WTC11 (cell line): Measurements from ENCODE around the gene SMAD7. TPM values are rescaled to one million over a fixed set of nuclear protein-coding genes. Genes with fewer than 3 reads are reported as not detected.

ENCODE experiments used
- ATAC-seq: fragments of 200-7000 bp; cut with Tn5 transposase; 2 replicates; pipeline ENCODE4 v1.10.0; 2021; ENCODE audit warnings: mild to moderate bottlenecking, moderate library complexity
- CTCF ChIA-PET: fragments of 300-600 bp; sonication (Branson Sonifier 250); formaldehyde crosslinking; loops from one replicate; lab custom pipeline; 2021; ENCODE audit warnings: antibody characterized with exemption; lab: Charles Lee
- POLR2A ChIA-PET: fragments of 350-600 bp; sonication (Branson Sonifier 250); formaldehyde crosslinking; loops from one replicate; lab custom pipeline; 2021; ENCODE audit warnings: antibody characterized with exemption; lab: Charles Lee
- DNase-seq: peaks from one replicate; pipeline ENCODE4 v3.0.0; 2021; ENCODE audit warnings: low spot score
- H3K27ac Mint-ChIP-seq: 2 replicates; pipeline ENCODE4 v1.8.0; 2021; ENCODE audit warnings: mixed read lengths
- H3K27me3 Mint-ChIP-seq: 2 replicates; pipeline ENCODE4 v1.8.0; 2021; ENCODE audit warnings: low read depth, mild to moderate bottlenecking, moderate library complexity, mixed read lengths
- H3K36me3 Mint-ChIP-seq: 2 replicates; pipeline ENCODE4 v1.8.0; 2021; ENCODE audit warnings: mixed read lengths
- H3K4me1 Mint-ChIP-seq: 2 replicates; pipeline ENCODE4 v1.8.0; 2022; ENCODE audit warnings: mixed read lengths
- H3K4me3 Mint-ChIP-seq: 2 replicates; pipeline ENCODE4 v1.8.0; 2021; ENCODE audit warnings: mild to moderate bottlenecking, moderate library complexity, mixed read lengths
- H3K9me3 Mint-ChIP-seq: 2 replicates; pipeline ENCODE4 v1.8.0; 2021; ENCODE audit warnings: mixed read lengths
- ATF1 ChIP-seq: sonication (generic); formaldehyde crosslinking; IDR thresholded peaks from 2 replicates; pipeline ENCODE4 v1.8.1; 2023; ENCODE audit warnings: mild to moderate bottlenecking, moderate library complexity, missing genetic modification reagents
- CREM ChIP-seq: sonication (generic); formaldehyde crosslinking; IDR thresholded peaks from 2 replicates; pipeline ENCODE4 v1.8.1; 2022; ENCODE audit warnings: mild to moderate bottlenecking, missing genetic modification reagents, moderate library complexity
- ELF4 ChIP-seq: sonication (generic); formaldehyde crosslinking; IDR thresholded peaks from 2 replicates; pipeline ENCODE4 v1.8.1; 2022; ENCODE audit warnings: low read depth, mild to moderate bottlenecking, moderate library complexity, missing genetic modification reagents
- KAT7 ChIP-seq: sonication (generic); formaldehyde crosslinking; IDR thresholded peaks from 2 replicates; pipeline ENCODE4 v1.8.1; 2023; ENCODE audit warnings: missing genetic modification reagents, mild to moderate bottlenecking, borderline replicate concordance
- MAX ChIP-seq: sonication (generic); formaldehyde crosslinking; IDR thresholded peaks from 2 replicates; pipeline ENCODE4 v1.8.0; 2022; ENCODE audit warnings: mild to moderate bottlenecking, missing genetic modification reagents
- MYBL2 ChIP-seq: sonication (generic); formaldehyde crosslinking; IDR thresholded peaks from 2 replicates; pipeline ENCODE4 v1.8.1; 2023; ENCODE audit warnings: mild to moderate bottlenecking, moderate library complexity, missing genetic modification reagents
- NFATC4 ChIP-seq: fragments of 250-450 bp; sonication (Bioruptor Pico); IDR thresholded peaks from 2 replicates; pipeline ENCODE4 v1.9.0; 2021; ENCODE audit warnings: mild to moderate bottlenecking
- NR1H2 ChIP-seq: sonication (generic); formaldehyde crosslinking; IDR thresholded peaks from 2 replicates; pipeline ENCODE4 v1.9.0; 2021; ENCODE audit warnings: mild to moderate bottlenecking, moderate library complexity, missing genetic modification reagents
- NR3C1 ChIP-seq: sonication (generic); formaldehyde crosslinking; conservative IDR thresholded peaks from 2 replicates; pipeline ENCODE4 v1.8.1; 2023; ENCODE audit warnings: low read depth, mild to moderate bottlenecking, missing genetic modification reagents
- RELA ChIP-seq: sonication (generic); formaldehyde crosslinking; IDR thresholded peaks from 2 replicates; pipeline ENCODE4 v1.8.1; 2022; ENCODE audit warnings: missing genetic modification reagents, mild to moderate bottlenecking, borderline replicate concordance
- SMAD3 ChIP-seq: sonication (generic); formaldehyde crosslinking; IDR thresholded peaks from 2 replicates; pipeline ENCODE4 v1.8.0; 2022; ENCODE audit warnings: missing genetic modification reagents, mild to moderate bottlenecking, borderline replicate concordance
- TCF7 ChIP-seq: sonication (generic); formaldehyde crosslinking; IDR thresholded peaks from 2 replicates; pipeline ENCODE4 v1.8.0; 2022; ENCODE audit warnings: mild to moderate bottlenecking, low read depth, missing genetic modification reagents, moderate library complexity
- ZNF138 ChIP-seq: sonication (generic); formaldehyde crosslinking; conservative IDR thresholded peaks from 2 replicates; pipeline ENCODE4 v1.8.1; 2022; ENCODE audit warnings: mild to moderate bottlenecking, moderate library complexity, missing genetic modification reagents
- ZNF232 ChIP-seq: sonication (generic); formaldehyde crosslinking; IDR thresholded peaks from 2 replicates; pipeline ENCODE4 v1.8.0; 2022; ENCODE audit warnings: mild to moderate bottlenecking, missing genetic modification reagents
- ZNF263 ChIP-seq: sonication (generic); formaldehyde crosslinking; IDR thresholded peaks from 2 replicates; pipeline ENCODE4 v1.8.1; 2022; ENCODE audit warnings: low read depth, mild to moderate bottlenecking, moderate library complexity, missing genetic modification reagents
- ZNF317 ChIP-seq: sonication (generic); formaldehyde crosslinking; IDR thresholded peaks from 2 replicates; pipeline ENCODE4 v1.8.1; 2023; ENCODE audit warnings: low read depth, mild to moderate bottlenecking, moderate library complexity, missing genetic modification reagents, borderline replicate concordance
- ZNF416 ChIP-seq: fragments of 250-450 bp; sonication (Bioruptor Pico); IDR thresholded peaks from 2 replicates; pipeline ENCODE4 v1.9.0; 2021; ENCODE audit warnings: mild to moderate bottlenecking, inconsistent platforms
- ZNF423 ChIP-seq: fragments of 250-450 bp; sonication (Bioruptor Pico); IDR thresholded peaks from 2 replicates; pipeline ENCODE4 v2.1.2; 2022; ENCODE audit warnings: mild to moderate bottlenecking, moderate library complexity
- ZNF425 ChIP-seq: fragments of 250-450 bp; sonication (Bioruptor Pico); conservative IDR thresholded peaks from 2 replicates; pipeline ENCODE4 v1.9.0; 2021; ENCODE audit warnings: mild to moderate bottlenecking
- total RNA-seq: library from RNA; stranded (reverse); gene quantifications from 3 replicates; pipeline ENCODE4 v1.2.3, GENCODE V29; 2021
- TF ChIP-seq, protein P1 (sequence below): fragments of 250-450 bp; sonication (Bioruptor Pico); IDR thresholded peaks from 2 replicates; pipeline ENCODE4 v2.1.2; 2022; ENCODE audit warnings: mild to moderate bottlenecking, moderate library complexity
- TF ChIP-seq, protein P2 (sequence below): sonication (generic); formaldehyde crosslinking; IDR thresholded peaks from 2 replicates; pipeline ENCODE4 v1.8.0; 2023; ENCODE audit warnings: missing genetic modification reagents
- TF ChIP-seq, protein P3 (sequence below): sonication (generic); formaldehyde crosslinking; IDR thresholded peaks from 2 replicates; pipeline ENCODE4 v1.8.1; 2023; ENCODE audit warnings: mild to moderate bottlenecking, moderate library complexity, missing genetic modification reagents
- TF ChIP-seq, protein P4 (sequence below): sonication (generic); formaldehyde crosslinking; IDR thresholded peaks from 2 replicates; pipeline ENCODE4 v1.8.1; 2022; ENCODE audit warnings: mild to moderate bottlenecking, missing genetic modification reagents, moderate library complexity, borderline replicate concordance

SMAD7 gene
- total RNA-seq, 1 experiment from 2014 or later, result 44.7 TPM

- POLR2A ChIA-PET, result interaction anchor here (0.6 kb wide), 1 partner anchor 13 kb away, joined by 3 read pairs; no protein-coding TSS in a partner anchor
- H3K9me3 Mint-ChIP-seq, result no peaks in the 10 kb centered on the region
- CTCF ChIA-PET, result no interaction called here
- peak overlapping the region; percentile 53; the same call in 1 of the 2 replicates for H3K27ac Mint-ChIP-seq
- no peak for ATAC-seq
- H3K27me3 Mint-ChIP-seq, result no peaks in the 10 kb centered on the region
- DNase-seq, result no peak
- no peak for TF ChIP-seq NR3C1 (CRISPR knock-in tag)
- no peak for TF ChIP-seq ZNF138 (CRISPR knock-in tag)
- no peak for TF ChIP-seq KAT7 (CRISPR knock-in tag)
- TF ChIP-seq NR1H2 (CRISPR knock-in tag), result no peak
- no peak for TF ChIP-seq ZNF425 (CRISPR knock-in tag)
- TF ChIP-seq, protein P1, sequence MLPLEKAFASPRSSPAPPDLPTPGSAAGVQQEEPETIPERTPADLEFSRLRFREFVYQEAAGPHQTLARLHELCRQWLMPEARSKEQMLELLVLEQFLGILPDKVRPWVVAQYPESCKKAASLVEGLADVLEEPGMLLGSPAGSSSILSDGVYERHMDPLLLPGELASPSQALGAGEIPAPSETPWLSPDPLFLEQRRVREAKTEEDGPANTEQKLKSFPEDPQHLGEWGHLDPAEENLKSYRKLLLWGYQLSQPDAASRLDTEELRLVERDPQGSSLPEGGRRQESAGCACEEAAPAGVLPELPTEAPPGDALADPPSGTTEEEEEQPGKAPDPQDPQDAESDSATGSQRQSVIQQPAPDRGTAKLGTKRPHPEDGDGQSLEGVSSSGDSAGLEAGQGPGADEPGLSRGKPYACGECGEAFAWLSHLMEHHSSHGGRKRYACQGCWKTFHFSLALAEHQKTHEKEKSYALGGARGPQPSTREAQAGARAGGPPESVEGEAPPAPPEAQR (CRISPR knock-in tag), result no peak
- TF ChIP-seq CREM (CRISPR knock-in tag), result no peak
- no peak for TF ChIP-seq ATF1 (CRISPR knock-in tag)
- TF ChIP-seq, protein P2, sequence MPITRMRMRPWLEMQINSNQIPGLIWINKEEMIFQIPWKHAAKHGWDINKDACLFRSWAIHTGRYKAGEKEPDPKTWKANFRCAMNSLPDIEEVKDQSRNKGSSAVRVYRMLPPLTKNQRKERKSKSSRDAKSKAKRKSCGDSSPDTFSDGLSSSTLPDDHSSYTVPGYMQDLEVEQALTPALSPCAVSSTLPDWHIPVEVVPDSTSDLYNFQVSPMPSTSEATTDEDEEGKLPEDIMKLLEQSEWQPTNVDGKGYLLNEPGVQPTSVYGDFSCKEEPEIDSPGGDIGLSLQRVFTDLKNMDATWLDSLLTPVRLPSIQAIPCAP (CRISPR knock-in tag), result no peak
- TF ChIP-seq, protein P3, sequence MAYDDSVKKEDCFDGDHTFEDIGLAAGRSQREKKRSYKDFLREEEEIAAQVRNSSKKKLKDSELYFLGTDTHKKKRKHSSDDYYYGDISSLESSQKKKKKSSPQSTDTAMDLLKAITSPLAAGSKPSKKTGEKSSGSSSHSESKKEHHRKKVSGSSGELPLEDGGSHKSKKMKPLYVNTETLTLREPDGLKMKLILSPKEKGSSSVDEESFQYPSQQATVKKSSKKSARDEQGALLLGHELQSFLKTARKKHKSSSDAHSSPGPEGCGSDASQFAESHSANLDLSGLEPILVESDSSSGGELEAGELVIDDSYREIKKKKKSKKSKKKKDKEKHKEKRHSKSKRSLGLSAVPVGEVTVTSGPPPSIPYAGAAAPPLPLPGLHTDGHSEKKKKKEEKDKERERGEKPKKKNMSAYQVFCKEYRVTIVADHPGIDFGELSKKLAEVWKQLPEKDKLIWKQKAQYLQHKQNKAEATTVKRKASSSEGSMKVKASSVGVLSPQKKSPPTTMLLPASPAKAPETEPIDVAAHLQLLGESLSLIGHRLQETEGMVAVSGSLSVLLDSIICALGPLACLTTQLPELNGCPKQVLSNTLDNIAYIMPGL (CRISPR knock-in tag), result no peak
- TF ChIP-seq MYBL2 (CRISPR knock-in tag), result no peak
- TF ChIP-seq NFATC4, result no peak
- TF ChIP-seq ZNF317 (CRISPR knock-in tag), result no peak
- TF ChIP-seq ZNF423, result no peak
- TF ChIP-seq ZNF416 (CRISPR knock-in tag), result no peak
- no peak for TF ChIP-seq SMAD3 (CRISPR knock-in tag)
- peaks cover 95% of the 10 kb centered on the region for H3K4me1 Mint-ChIP-seq
- H3K4me3 Mint-ChIP-seq, result no peak overlapping the region
- peaks cover 10% of the 10 kb centered on the region; the same call in 1 of the 2 replicates for H3K36me3 Mint-ChIP-seq
Measured at GRCh38 chr18:48934415-48934722, 16.4 kb downstream of the SMAD7 start.

GRCh38 chr18:48933578-48934414 lies 17.0 kb downstream of the SMAD7 start:
- 0 out of 2 replicates have a peak overlapping the region, but pooled peaks have one; percentile 25 for H3K4me3 Mint-ChIP-seq
- no peak for TF ChIP-seq ELF4 (CRISPR knock-in tag)
- no peak for TF ChIP-seq RELA (CRISPR knock-in tag)
- no peak for TF ChIP-seq MAX (CRISPR knock-in tag)
- TF ChIP-seq, protein P2 (CRISPR knock-in tag), result no peak
- TF ChIP-seq ZNF232, result no peak
- TF ChIP-seq, protein P4, sequence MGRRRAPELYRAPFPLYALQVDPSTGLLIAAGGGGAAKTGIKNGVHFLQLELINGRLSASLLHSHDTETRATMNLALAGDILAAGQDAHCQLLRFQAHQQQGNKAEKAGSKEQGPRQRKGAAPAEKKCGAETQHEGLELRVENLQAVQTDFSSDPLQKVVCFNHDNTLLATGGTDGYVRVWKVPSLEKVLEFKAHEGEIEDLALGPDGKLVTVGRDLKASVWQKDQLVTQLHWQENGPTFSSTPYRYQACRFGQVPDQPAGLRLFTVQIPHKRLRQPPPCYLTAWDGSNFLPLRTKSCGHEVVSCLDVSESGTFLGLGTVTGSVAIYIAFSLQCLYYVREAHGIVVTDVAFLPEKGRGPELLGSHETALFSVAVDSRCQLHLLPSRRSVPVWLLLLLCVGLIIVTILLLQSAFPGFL, result no peak
- TF ChIP-seq ZNF263, result no peak
- no peak for TF ChIP-seq MYBL2 (CRISPR knock-in tag)
- TF ChIP-seq, protein P1 (CRISPR knock-in tag), result no peak
- no peak for TF ChIP-seq TCF7 (CRISPR knock-in tag)
- TF ChIP-seq NR3C1 (CRISPR knock-in tag), result no peak
- TF ChIP-seq NFATC4, result no peak

More at GRCh38 chr18:48933578-48934414, 17.0 kb downstream of the SMAD7 start:
- ChIA-PET CTCF (interaction anchor here (0.7 to 1.2 kb wide), 4 partner anchors 11 to 218 kb away, joined by 3 to 5 read pairs (median 3); no protein-coding TSS in a partner anchor), POLR2A (interaction anchor here (0.6 kb wide), 1 partner anchor 14 kb away, joined by 3 read pairs; no protein-coding TSS in a partner anchor)
- Mint-ChIP-seq H3K27ac (peak overlapping the region; percentile 87), H3K9me3 (no peaks in the 10 kb centered on the region), H3K36me3 (peaks cover 10% of the 10 kb centered on the region; the same call in 1 of the 2 replicates), H3K4me1 (peaks cover 96% of the 10 kb centered on the region), H3K27me3 (no peaks in the 10 kb centered on the region)
- no peak for DNase-seq
- no peak for ATAC-seq
